Neural progenitor cell (in vitro differentiated cells): ENCODE data around the gene CXorf65. TPM values are rescaled to one million over a fixed set of nuclear protein-coding genes. Genes with fewer than 3 reads are reported as not detected.

Source experiments
- DNase-seq: peaks from one replicate; pipeline ENCODE4 v3.0.0-alpha.2; 2016; ENCODE audit warnings: low spot score
- H2AFZ ChIP-seq: fragments of 200-600 bp; sonication (generic); replicated peaks from 2 replicates; pipeline ENCODE4 v1.6.1; 2016; ENCODE audit warnings: antibody characterized with exemption
- H3F3A ChIP-seq: fragments of 200-600 bp; sonication (generic); 2 replicates; pipeline ENCODE4 v1.6.1; 2016; ENCODE audit warnings: antibody characterized with exemption, low read depth
- H3K27ac ChIP-seq: fragments of 200-600 bp; sonication (generic); 2 replicates; pipeline ENCODE4 v1.5.1; 2016; ENCODE audit warnings: mild to moderate bottlenecking
- H3K27me3 ChIP-seq: fragments of 200-600 bp; sonication (generic); 2 replicates; pipeline ENCODE4 v1.6.1; 2016; ENCODE audit warnings: mild to moderate bottlenecking, moderate library complexity
- H3K36me3 ChIP-seq: fragments of 200-600 bp; sonication (generic); 2 replicates; pipeline ENCODE4 v1.5.1; 2016
- H3K4me1 ChIP-seq: fragments of 200-600 bp; sonication (generic); 2 replicates; pipeline ENCODE4 v1.6.1; 2016; ENCODE audit warnings: mixed run types
- H3K4me2 ChIP-seq: fragments of 200-600 bp; sonication (generic); 2 replicates; pipeline ENCODE4 v1.6.1; 2016
- H3K4me3 ChIP-seq: fragments of 200-600 bp; sonication (generic); 2 replicates; pipeline ENCODE4 v1.5.1; 2016
- H3K79me2 ChIP-seq: fragments of 200-600 bp; sonication (generic); 2 replicates; pipeline ENCODE4 v1.6.1; 2016; ENCODE audit warnings: low read depth
- H3K9ac ChIP-seq: fragments of 200-600 bp; sonication (generic); 2 replicates; pipeline ENCODE4 v1.6.1; 2016
- H3K9me3 ChIP-seq: fragments of 200-600 bp; sonication (generic); 2 replicates; pipeline ENCODE4 v1.5.1; 2016; ENCODE audit warnings: low read depth
- H4K20me1 ChIP-seq: fragments of 200-600 bp; sonication (generic); 2 replicates; pipeline ENCODE4 v1.6.1; 2016; ENCODE audit warnings: low read depth
- H3K27ac Mint-ChIP-seq: 3 replicates; pipeline ENCODE4 v1.8.0; 2021; ENCODE audit warnings: mixed read lengths
- H3K27me3 Mint-ChIP-seq: 2 replicates; pipeline ENCODE4 v1.8.0; 2022; ENCODE audit warnings: low read depth, mild to moderate bottlenecking, inconsistent platforms, moderate library complexity, mixed read lengths; ENCODE audit not compliant: insufficient read depth
- H3K36me3 Mint-ChIP-seq: 3 replicates; pipeline ENCODE4 v1.8.0; 2021; ENCODE audit warnings: mixed read lengths
- H3K4me1 Mint-ChIP-seq: 3 replicates; pipeline ENCODE4 v1.8.0; 2021; ENCODE audit warnings: mixed read lengths
- H3K4me3 Mint-ChIP-seq: 3 replicates; pipeline ENCODE4 v1.8.0; 2021; ENCODE audit warnings: mild to moderate bottlenecking, moderate library complexity, mixed read lengths
- H3K9me3 Mint-ChIP-seq: 3 replicates; pipeline ENCODE4 v1.8.0; 2020; ENCODE audit warnings: mixed read lengths
- EZH2 ChIP-seq: fragments of 200-600 bp; sonication (generic); IDR thresholded peaks from 2 replicates; pipeline ENCODE4 v1.6.1; 2017; ENCODE audit warnings: antibody characterized with exemption, mild to moderate bottlenecking, moderate library complexity
- EZH2phosphoT487 ChIP-seq: fragments of 200-600 bp; sonication (generic); IDR thresholded peaks from 2 replicates; pipeline ENCODE4 v1.6.1; 2017; ENCODE audit warnings: antibody characterized with exemption
- small RNA-seq: library from RNA; depleted of rRNA; stranded (forward); fragments of <200 nt; gene quantifications from one replicate; pipeline ENCODE3, GENCODE V24; 2015
- total RNA-seq: library from RNA; depleted of rRNA; stranded (reverse); fragments of >200 nt; gene quantifications from 2 replicates; pipeline ENCODE4 v1.2.3, GENCODE V29; 2015; ENCODE audit warnings: low replicate concordance
- TF ChIP-seq, protein P1 (sequence below): fragments of 200-600 bp; sonication (generic); IDR thresholded peaks from 2 replicates; pipeline ENCODE4 v1.5.1; 2017; ENCODE audit warnings: antibody characterized with exemption, mild to moderate bottlenecking

Gene CXorf65
- total RNA-seq, 1 donor from 2014 or later = not detected

DNA sequence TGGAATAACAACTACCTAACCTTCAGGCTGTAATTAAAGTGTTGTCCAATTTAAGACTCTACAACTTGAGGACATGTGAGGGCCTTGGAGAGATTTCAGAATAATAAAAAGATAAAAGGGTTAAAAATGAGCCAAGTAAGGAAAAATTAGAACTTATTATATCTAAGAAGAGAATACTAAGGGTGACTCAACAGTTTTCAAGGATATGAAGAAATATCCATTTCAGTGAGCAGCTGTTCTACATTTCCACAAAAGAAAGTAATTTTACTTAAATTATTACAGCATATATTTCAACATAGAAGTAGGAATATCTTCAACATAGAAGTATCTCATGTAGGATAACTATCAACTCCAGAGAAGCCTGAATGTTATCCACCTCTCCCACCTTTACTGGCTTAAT lies 49.7 kb downstream of the CXorf65 start:
- Histone ChIP-seq H3K4me2 (no peak overlapping the region), H3K4me3 (no peak overlapping the region), H3F3A (peaks cover 7% of the 10 kb centered on the region), H2AFZ (no peak overlapping the region), H3K27ac (no peak overlapping the region), H3K79me2 (no peaks in the 10 kb centered on the region), H3K4me1 (no peaks in the 10 kb centered on the region), H3K9me3 (no peaks in the 10 kb centered on the region), H4K20me1 (no peaks in the 10 kb centered on the region), H3K27me3 (no peaks in the 10 kb centered on the region), H3K9ac (no peak overlapping the region), H3K36me3 (peaks cover 5% of the 10 kb centered on the region)
- TF ChIP-seq, protein P1, sequence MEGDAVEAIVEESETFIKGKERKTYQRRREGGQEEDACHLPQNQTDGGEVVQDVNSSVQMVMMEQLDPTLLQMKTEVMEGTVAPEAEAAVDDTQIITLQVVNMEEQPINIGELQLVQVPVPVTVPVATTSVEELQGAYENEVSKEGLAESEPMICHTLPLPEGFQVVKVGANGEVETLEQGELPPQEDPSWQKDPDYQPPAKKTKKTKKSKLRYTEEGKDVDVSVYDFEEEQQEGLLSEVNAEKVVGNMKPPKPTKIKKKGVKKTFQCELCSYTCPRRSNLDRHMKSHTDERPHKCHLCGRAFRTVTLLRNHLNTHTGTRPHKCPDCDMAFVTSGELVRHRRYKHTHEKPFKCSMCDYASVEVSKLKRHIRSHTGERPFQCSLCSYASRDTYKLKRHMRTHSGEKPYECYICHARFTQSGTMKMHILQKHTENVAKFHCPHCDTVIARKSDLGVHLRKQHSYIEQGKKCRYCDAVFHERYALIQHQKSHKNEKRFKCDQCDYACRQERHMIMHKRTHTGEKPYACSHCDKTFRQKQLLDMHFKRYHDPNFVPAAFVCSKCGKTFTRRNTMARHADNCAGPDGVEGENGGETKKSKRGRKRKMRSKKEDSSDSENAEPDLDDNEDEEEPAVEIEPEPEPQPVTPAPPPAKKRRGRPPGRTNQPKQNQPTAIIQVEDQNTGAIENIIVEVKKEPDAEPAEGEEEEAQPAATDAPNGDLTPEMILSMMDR = no peak
- TF ChIP-seq EZH2 (no peak), EZH2phosphoT487 (no peak)
- no peak for DNase-seq
- H3K27me3 Mint-ChIP-seq = no peaks in the 10 kb centered on the region
- peaks cover 5% of the 10 kb centered on the region for H3K36me3 Mint-ChIP-seq
- H3K9me3 Mint-ChIP-seq = no peaks in the 10 kb centered on the region
- peaks cover 3% of the 10 kb centered on the region for H3K4me1 Mint-ChIP-seq
- no peak overlapping the region for H3K27ac Mint-ChIP-seq
- H3K4me3 Mint-ChIP-seq = no peak overlapping the region

Small RNA genes within 50 kb of the gene (small RNA-seq; reads per million reads assigned to genes)
- not detected for gene CXorf65

Other genes with a start within 250 kb of the CXorf65 start
- gene TEX11, start 198.0 kb downstream of the CXorf65 start, total RNA-seq = 0.03 TPM in 1 of 2 replicates, not detected in the other
- gene SLC7A3, start 175.6 kb downstream of the CXorf65 start, total RNA-seq = 24.5 and 33.1 TPM in 2 replicates
- gene SNX12, start 38.4 kb downstream of the CXorf65 start, total RNA-seq = 58.1 and 82.9 TPM in 2 replicates
- 2.5 and 6.8 TPM in 2 replicates for gene FOXO4, start 10.9 kb downstream of the CXorf65 start, total RNA-seq
- gene IL2RG, start 4.8 kb upstream of the CXorf65 start, total RNA-seq = not detected in 2 replicates
- 27.0 and 40.2 TPM in 2 replicates for gene MED12, start 11.9 kb upstream of the CXorf65 start, total RNA-seq
- gene NLGN3, start 38.1 kb upstream of the CXorf65 start, total RNA-seq = 10.0 and 16.0 TPM in 2 replicates
- gene GJB1, start 116.5 kb upstream of the CXorf65 start, total RNA-seq = not detected in 2 replicates
- gene ZMYM3, start 147.4 kb upstream of the CXorf65 start, total RNA-seq = 50.8 and 85.8 TPM in 2 replicates
- 890 and 916 TPM in 2 replicates for gene NONO, start 176.9 kb upstream of the CXorf65 start, total RNA-seq
- 0.99 and 4.8 TPM in 2 replicates for gene ITGB1BP2, start 195.0 kb upstream of the CXorf65 start, total RNA-seq